Neutrophil (primary cell): ENCODE measurements around the gene DIAPH1.

Experiments used
- H3K27ac ChIP-seq: fragments of 200-600 bp; sonication (generic); 2 replicates; pipeline ENCODE4 v1.5.1; 2016; ENCODE audit warnings: mild to moderate bottlenecking, moderate library complexity
- H3K27me3 ChIP-seq: fragments of 200-600 bp; sonication (generic); 2 replicates; pipeline ENCODE4 v1.6.0; 2016; ENCODE audit warnings: mild to moderate bottlenecking
- H3K36me3 ChIP-seq: fragments of 200-600 bp; sonication (generic); 2 replicates; pipeline ENCODE4 v1.5.1; 2017
- H3K4me1 ChIP-seq, 2 experiments: fragments of 200-600 bp in 1 of 2; sonication (generic) in 1 of 2; 1 replicate in 1 of 2; 2 replicates in 1 of 2; pipeline versions ENCODE4 v1.5.1 to v1.6.1; 2013 to 2016; ENCODE audit warnings: low read depth in 1 of 2, low read length in 1 of 2, mild to moderate bottlenecking in 1 of 2, moderate library complexity in 1 of 2; ENCODE audit not compliant: control insufficient read depth in 1 of 2, insufficient read depth in 1 of 2
- H3K4me3 ChIP-seq, 2 experiments: fragments of 200-600 bp in 1 of 2; sonication (generic) in 1 of 2; 1 replicate in 1 of 2; 2 replicates in 1 of 2; pipeline ENCODE4 v1.5.1; 2013 to 2016; ENCODE audit warnings: low read depth in 1 of 2, low read length in 1 of 2, mild to moderate bottlenecking in 1 of 2, moderate library complexity in 1 of 2
- H3K9me3 ChIP-seq: fragments of 200-600 bp; sonication (generic); 2 replicates; pipeline ENCODE4 v1.5.1; 2016
- TF ChIP-seq, protein P1 (sequence below): fragments of 200-600 bp; sonication (generic); IDR thresholded peaks from 2 replicates; pipeline ENCODE4 v1.5.1; 2016; ENCODE audit warnings: antibody characterized with exemption

The DIAPH1 gene

GRCh38 chr5:141477044-141477575 lies 141.7 kb downstream of the DIAPH1 start:
- TF ChIP-seq, protein P1, sequence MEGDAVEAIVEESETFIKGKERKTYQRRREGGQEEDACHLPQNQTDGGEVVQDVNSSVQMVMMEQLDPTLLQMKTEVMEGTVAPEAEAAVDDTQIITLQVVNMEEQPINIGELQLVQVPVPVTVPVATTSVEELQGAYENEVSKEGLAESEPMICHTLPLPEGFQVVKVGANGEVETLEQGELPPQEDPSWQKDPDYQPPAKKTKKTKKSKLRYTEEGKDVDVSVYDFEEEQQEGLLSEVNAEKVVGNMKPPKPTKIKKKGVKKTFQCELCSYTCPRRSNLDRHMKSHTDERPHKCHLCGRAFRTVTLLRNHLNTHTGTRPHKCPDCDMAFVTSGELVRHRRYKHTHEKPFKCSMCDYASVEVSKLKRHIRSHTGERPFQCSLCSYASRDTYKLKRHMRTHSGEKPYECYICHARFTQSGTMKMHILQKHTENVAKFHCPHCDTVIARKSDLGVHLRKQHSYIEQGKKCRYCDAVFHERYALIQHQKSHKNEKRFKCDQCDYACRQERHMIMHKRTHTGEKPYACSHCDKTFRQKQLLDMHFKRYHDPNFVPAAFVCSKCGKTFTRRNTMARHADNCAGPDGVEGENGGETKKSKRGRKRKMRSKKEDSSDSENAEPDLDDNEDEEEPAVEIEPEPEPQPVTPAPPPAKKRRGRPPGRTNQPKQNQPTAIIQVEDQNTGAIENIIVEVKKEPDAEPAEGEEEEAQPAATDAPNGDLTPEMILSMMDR: no peak

DNA sequence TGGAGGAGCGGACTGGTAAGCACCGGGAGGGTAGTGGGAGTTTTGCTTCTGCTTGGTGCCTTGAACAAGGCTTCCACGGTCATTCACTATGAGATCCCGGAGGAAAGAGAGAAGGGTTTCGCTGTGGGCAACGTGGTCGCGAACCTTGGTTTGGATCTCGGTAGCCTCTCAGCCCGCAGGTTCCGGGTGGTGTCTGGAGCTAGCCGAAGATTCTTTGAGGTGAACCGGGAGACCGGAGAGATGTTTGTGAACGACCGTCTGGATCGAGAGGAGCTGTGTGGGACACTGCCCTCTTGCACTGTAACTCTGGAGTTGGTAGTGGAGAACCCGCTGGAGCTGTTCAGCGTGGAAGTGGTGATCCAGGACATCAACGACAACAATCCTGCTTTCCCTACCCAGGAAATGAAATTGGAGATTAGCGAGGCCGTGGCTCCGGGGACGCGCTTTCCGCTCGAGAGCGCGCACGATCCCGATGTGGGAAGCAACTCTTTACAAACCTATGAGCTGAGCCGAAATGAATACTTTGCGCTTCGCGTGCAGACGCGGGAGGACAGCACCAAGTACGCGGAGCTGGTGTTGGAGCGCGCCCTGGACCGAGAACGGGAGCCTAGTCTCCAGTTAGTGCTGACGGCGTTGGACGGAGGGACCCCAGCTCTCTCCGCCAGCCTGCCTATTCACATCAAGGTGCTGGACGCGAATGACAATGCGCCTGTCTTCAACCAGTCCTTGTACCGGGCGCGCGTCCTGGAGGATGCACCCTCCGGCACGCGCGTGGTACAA lies 142.5 kb downstream of the DIAPH1 start:
- Histone ChIP-seq H3K4me3 (peak overlapping the region; percentile 9 to 37), H3K27ac (no peak overlapping the region), H3K36me3 (no peaks in the 10 kb centered on the region), H3K27me3 (peaks cover 98% of the 10 kb centered on the region), H3K4me1 (peaks cover 16 to 17% of the 10 kb centered on the region in 2 experiments), H3K9me3 (no peaks in the 10 kb centered on the region)
- TF ChIP-seq, protein P1: no peak

More at GRCh38 chr5:141477044-141477575, 141.7 kb downstream of the DIAPH1 start:
- peaks cover 16 to 17% of the 10 kb centered on the region in 2 experiments for H3K4me1 ChIP-seq
- no peaks in the 10 kb centered on the region for H3K36me3 ChIP-seq
- H3K27ac ChIP-seq: no peak overlapping the region
- H3K27me3 ChIP-seq: peaks cover 98% of the 10 kb centered on the region
- no peaks in the 10 kb centered on the region for H3K9me3 ChIP-seq
- no peak overlapping the region for H3K4me3 ChIP-seq

DNA sequence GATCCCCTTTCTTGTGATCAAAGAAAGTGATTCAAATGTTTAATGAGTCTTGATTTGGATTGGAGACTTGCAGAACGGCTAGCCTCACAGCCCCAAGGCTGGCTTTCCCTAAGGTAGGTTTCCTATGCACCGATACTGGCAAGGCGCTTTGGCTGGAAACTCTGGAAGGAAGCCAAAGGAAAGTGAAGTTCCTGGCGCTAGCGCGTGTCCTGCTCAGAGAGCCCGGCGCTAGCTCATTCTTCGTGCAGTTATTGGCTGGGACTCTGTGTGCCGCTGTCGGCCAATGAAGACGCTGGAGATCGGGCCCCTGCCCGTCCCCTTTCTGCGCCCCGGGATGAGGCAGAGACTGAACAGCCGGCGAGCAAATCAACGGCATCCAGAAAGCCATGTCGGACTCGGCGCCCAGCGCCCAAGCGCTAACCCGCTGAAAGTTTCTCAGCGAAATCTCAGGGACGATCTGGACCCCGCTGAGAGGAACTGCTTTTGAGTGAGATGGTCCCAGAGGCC lies 143.1 kb downstream of the DIAPH1 start, which contains the start of gene PCDHGC3:
TSS of gene PCDHGC3 (plus strand) at position 342 of the 507 bp plus-strand sequence. CDS start at position 493, 151 bp downstream.
- Histone ChIP-seq H3K27me3 (peaks cover 95% of the 10 kb centered on the region), H3K4me3 (peak within 1 kb of the TSS; percentile 9 to 37), H3K27ac (no peak within 1 kb of the TSS), H3K36me3 (no peaks in the 10 kb centered on the region), H3K4me1 (peaks cover 16 to 17% of the 10 kb centered on the region in 2 experiments), H3K9me3 (no peaks in the 10 kb centered on the region)
- TF ChIP-seq, protein P1: no peak

- no peak overlapping the region for H3K27ac ChIP-seq
- no peaks in the 10 kb centered on the region for H3K36me3 ChIP-seq
- H3K9me3 ChIP-seq: no peaks in the 10 kb centered on the region
- H3K27me3 ChIP-seq: peaks cover 49% of the 10 kb centered on the region
- no peak overlapping the region for H3K4me3 ChIP-seq
- H3K4me1 ChIP-seq: no peaks in the 10 kb centered on the region
- TF ChIP-seq, protein P1: no peak
Observed at GRCh38 chr5:141465351-141465750, 153.4 kb downstream of the DIAPH1 start.
